ACC112 (cell line): ENCODE measurements around the gene PRKAR1B.
A peak's percentile ranks its signal among the peaks of the same experiment; 100 is the strongest.

ENCODE experiments used
- H2AFZ ChIP-seq: fragments of 200-600 bp; sonication (generic); one replicate; pipeline ENCODE4 v1.6.0; 2017; ENCODE audit warnings: antibody characterized with exemption, low read length; ENCODE audit not compliant: unreplicated experiment
- H3K27ac ChIP-seq: fragments of 200-600 bp; sonication (generic); 2 replicates; pipeline ENCODE4 v1.5.1; 2014; ENCODE audit warnings: low read depth, mild to moderate bottlenecking, antibody characterized with exemption, low read length, moderate library complexity
- H3K27me3 ChIP-seq: fragments of 200-600 bp; sonication (generic); 2 replicates; pipeline ENCODE4 v1.6.1; 2014; ENCODE audit warnings: mild to moderate bottlenecking, antibody characterized with exemption, low read length, moderate library complexity, mixed read lengths; ENCODE audit not compliant: insufficient read depth
- H3K36me3 ChIP-seq: fragments of 200-600 bp; sonication (generic); 2 replicates; pipeline ENCODE4 v1.6.1; 2016; ENCODE audit warnings: mild to moderate bottlenecking, antibody characterized with exemption, low read length, moderate library complexity, mixed read lengths; ENCODE audit not compliant: insufficient read depth
- H3K4me1 ChIP-seq: fragments of 200-600 bp; sonication (generic); one replicate; pipeline ENCODE4 v1.6.1; 2016; ENCODE audit warnings: low read length, mixed read lengths; ENCODE audit not compliant: insufficient read depth, unreplicated experiment, control insufficient read depth
- H3K4me3 ChIP-seq: fragments of 200-600 bp; sonication (generic); 2 replicates; pipeline ENCODE4 v1.5.1; 2014; ENCODE audit warnings: mild to moderate bottlenecking, low read depth, low read length
- H3K79me2 ChIP-seq: fragments of 200-600 bp; sonication (generic); one replicate; pipeline ENCODE4 v1.6.0; 2016; ENCODE audit warnings: low read length; ENCODE audit not compliant: control insufficient read depth, unreplicated experiment, insufficient read depth

Gene PRKAR1B

DNA sequence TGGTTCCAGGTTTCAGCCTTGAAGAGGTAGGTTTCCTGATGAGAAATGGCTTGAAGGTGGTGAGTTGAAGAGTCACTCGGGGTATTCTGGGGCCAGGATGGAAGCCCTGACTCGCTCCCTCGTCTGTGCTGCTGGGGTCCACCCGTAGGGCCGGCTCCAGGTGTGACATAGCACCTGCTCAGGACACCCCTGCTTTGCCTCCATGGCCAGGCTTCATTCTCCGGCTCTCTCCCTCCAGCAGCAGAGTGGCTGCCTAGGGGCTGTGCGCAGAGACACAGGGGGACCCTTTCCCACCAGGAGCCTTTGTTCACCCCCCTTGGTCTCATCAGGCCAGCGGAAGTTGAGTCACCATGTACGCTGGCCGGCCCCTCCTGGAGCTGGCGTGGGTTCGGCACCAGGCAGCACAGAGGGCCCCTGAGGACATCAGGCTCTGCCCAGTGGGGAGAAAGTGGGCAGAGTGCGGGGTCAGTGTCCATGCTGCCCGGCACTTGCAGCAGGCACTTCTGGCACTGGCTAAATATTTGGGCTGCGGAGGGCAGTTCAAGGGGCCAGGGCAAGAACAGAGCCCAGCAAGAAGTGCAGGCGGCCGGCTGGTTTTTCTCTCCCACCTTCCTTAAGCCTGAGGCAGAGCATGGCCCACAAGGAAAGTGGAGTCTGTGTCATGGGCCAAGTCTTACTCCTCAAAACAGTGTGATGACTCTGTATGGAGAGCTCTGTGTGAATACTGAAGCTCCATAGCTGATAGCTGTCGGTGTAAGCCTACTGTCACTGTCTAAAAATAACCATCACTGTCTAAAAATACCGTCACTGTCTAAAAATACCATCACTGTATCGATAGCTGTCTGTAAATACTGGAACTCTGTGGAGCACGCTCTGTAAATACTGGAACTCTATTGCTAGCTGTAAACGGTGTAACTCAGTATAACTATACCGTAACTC is 3.7 kb upstream of the PRKAR1B start:
- H3K4me1 ChIP-seq, result peaks cover 10% of the 10 kb centered on the region
- H3K79me2 ChIP-seq, result peaks cover 39% of the 10 kb centered on the region
- H3K36me3 ChIP-seq, result peaks cover 27% of the 10 kb centered on the region
- H3K27ac ChIP-seq, result no peak overlapping the region
- no peak overlapping the region for H2AFZ ChIP-seq
- H3K4me3 ChIP-seq, result no peak overlapping the region
- no peaks in the 10 kb centered on the region for H3K27me3 ChIP-seq

DNA sequence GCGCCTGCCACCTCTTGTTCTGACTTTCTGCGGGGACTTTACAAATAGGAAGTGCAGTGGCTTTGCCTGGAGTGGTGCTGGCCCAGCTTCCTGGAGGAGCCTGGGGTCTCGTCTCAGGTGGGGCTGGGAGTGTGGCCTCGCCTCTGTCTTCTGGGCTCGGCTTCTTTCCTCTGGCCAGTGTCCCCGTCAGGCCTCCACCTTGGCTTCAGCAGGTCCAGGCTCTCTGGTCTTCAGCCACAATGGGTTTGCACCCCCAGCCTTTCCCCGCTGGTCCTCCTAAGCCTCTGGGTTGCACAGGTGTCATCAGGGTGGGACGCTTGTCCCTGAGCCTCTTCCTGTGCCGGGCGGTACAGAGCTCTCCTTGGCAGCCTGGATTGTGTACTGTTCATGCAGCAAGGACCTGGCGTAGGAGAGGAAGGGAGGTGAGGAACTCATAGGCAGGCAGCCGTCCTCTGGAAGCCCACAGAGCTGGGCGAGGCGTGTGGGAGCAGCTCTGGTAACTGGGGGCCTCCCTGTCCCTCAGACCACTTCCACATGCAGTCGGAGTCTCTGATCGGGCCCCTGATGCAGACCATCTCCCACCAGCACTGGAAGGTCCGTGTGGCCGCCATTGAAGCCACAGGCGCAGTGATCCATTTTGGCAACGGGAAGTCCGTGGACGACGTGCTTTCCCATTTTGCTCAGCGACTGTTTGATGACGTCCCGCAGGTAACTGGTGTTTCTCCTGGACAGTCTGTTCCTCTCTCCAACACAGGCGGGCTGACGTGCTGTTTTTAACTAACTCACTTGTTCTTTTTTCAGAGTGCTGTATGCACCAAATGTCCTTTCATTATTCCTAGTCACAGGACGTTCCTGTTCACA is 2.3 kb upstream of the PRKAR1B start:
- Histone ChIP-seq H3K27ac (no peak overlapping the region), H3K27me3 (no peaks in the 10 kb centered on the region), H3K36me3 (peaks cover 21% of the 10 kb centered on the region), H3K4me3 (no peak overlapping the region), H2AFZ (no peak overlapping the region), H3K4me1 (peaks cover 14% of the 10 kb centered on the region), H3K79me2 (peaks cover 36% of the 10 kb centered on the region)

DNA sequence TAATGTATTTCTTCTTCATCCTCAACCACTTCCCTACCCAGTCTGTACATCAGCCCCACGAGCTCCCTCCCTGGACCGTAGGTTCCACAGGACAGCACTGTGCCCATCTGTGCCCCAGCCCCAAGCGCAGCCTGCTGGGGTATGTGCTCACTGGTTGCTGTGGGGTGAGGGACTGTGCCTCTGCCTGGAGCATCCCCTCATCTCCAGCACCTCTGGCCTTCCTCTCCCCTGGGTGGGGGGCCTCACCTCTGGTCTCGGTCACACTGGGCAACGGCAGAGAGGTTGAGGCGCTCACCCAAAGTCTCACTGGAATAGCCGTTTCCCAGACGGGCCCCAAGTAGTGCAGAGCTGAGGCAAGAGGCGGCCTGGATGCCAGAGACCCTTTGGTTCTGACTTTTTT is 1.5 kb upstream of the PRKAR1B start:
- H3K27me3 ChIP-seq, result no peaks in the 10 kb centered on the region
- H3K27ac ChIP-seq, result no peak overlapping the region
- peaks cover 30% of the 10 kb centered on the region for H3K79me2 ChIP-seq
- no peak overlapping the region for H2AFZ ChIP-seq
- H3K4me1 ChIP-seq, result peaks cover 14% of the 10 kb centered on the region
- H3K36me3 ChIP-seq, result peaks cover 14% of the 10 kb centered on the region
- H3K4me3 ChIP-seq, result peak overlapping the region; percentile 92

DNA sequence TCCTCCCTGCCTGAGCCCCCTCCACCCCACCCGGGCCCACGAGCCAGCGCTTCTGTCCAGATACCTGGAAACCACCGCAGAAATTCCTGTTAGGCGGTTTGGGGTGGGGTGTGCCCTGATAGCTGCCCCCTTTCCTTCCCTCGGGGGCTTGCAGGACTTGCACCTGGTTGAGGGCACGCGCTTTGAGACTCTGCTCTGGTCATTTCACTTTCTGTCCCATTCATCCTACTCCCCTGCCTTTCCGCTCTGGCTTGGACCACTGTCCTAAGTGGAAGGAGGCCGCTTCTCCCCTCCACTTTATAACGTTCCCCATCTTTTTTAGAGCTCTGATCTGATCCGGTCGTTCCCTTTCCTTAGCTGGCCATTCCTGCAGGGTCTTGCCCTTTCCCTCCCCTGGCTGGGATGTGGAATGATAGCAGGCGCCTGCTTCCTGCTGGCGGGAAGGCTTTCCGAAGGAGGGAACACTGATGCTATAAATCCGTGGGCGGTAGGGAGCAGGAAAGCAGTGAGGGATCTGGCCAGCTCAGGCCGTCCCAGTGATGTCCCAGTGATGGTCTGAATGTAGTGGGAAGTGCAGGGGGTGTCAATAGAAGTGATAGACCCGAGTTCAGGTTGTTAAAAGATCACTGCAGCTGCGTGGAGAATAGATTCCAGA is 852 bp upstream of the PRKAR1B start:
- Histone ChIP-seq H2AFZ (peak overlapping the region; percentile 39), H3K4me1 (peaks cover 14% of the 10 kb centered on the region), H3K36me3 (peaks cover 20% of the 10 kb centered on the region; the same call in 1 of the 2 replicates), H3K27me3 (no peaks in the 10 kb centered on the region), H3K79me2 (peaks cover 30% of the 10 kb centered on the region), H3K4me3 (peak overlapping the region; percentile 92), H3K27ac (0 out of 2 replicates have a peak overlapping the region, but pooled peaks have one; percentile 9)

DNA sequence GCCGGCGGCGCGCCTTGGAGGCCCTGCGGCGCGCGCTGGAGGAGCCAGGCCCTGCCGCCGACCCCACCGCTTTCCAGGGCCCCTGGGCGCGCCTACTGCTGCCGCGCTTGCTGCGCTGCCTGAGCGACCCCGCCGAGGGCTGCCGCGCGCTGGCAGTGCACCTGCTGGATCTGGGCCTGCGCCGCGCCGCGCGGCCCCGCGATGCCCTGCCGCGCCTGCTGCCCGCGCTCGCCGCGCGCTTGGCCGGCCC is 302 bp downstream of the PRKAR1B start:
- H3K27me3 ChIP-seq, result no peaks in the 10 kb centered on the region
- peaks cover 14% of the 10 kb centered on the region for H3K4me1 ChIP-seq
- peaks cover 30% of the 10 kb centered on the region for H3K79me2 ChIP-seq
- H3K27ac ChIP-seq, result no peak overlapping the region
- H3K4me3 ChIP-seq, result peak overlapping the region; percentile 92
- H2AFZ ChIP-seq, result peak overlapping the region; percentile 97
- H3K36me3 ChIP-seq, result peaks cover 25% of the 10 kb centered on the region; the same call in 1 of the 2 replicates

DNA sequence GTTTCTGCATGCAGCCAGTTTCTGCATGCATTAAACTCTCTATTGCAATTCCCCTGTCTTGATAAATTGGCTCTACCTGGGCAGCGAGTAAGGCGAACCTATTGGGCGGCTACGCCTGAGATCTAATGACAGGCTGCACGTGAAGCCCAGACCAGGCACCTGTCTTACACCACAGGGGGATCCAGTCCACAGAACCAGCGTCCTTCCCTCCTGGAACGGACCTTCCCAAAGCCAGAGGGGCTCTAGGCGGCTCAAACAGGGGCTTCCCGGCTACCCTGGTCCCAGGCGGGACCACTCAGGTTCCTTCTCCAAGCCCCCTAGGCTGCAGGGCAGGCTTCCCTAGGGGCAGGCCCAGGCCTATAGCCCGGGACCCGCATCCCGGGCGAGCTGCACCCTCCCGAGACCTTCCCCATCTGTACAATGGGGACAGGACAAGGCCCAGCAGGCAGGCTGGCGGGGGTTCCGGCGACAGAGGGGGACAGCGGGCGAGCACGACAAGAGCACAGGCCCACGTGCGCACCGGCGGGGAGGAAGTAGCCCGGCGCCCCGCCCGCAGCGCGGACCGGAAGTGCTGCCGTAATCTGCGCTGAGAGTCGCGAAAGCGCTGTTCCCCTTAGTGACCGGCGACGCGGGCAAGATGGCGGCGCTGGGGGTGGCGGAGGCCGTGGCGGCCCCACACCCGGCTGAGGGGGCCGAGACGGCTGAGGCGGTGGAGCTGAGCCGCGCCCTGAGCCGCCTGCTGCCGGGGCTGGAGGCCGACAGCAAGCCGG is 812 bp downstream of the PRKAR1B start, which contains the start of gene DNAAF5:
TSS of gene DNAAF5 (plus strand) at position 616 of the 770 bp plus-strand sequence. CDS start at position 638, 22 bp downstream.
- H2AFZ ChIP-seq, result peak within 1 kb of the TSS; percentile 97
- H3K27me3 ChIP-seq, result no peaks in the 10 kb centered on the region
- peak within 1 kb of the TSS; percentile 92 for H3K4me3 ChIP-seq
- H3K79me2 ChIP-seq, result peaks cover 30% of the 10 kb centered on the region
- H3K36me3 ChIP-seq, result peaks cover 23% of the 10 kb centered on the region; the same call in 1 of the 2 replicates
- 0 out of 2 replicates have a peak within 1 kb of the TSS, but pooled peaks have one; percentile 8 for H3K27ac ChIP-seq
- peaks cover 14% of the 10 kb centered on the region for H3K4me1 ChIP-seq

DNA sequence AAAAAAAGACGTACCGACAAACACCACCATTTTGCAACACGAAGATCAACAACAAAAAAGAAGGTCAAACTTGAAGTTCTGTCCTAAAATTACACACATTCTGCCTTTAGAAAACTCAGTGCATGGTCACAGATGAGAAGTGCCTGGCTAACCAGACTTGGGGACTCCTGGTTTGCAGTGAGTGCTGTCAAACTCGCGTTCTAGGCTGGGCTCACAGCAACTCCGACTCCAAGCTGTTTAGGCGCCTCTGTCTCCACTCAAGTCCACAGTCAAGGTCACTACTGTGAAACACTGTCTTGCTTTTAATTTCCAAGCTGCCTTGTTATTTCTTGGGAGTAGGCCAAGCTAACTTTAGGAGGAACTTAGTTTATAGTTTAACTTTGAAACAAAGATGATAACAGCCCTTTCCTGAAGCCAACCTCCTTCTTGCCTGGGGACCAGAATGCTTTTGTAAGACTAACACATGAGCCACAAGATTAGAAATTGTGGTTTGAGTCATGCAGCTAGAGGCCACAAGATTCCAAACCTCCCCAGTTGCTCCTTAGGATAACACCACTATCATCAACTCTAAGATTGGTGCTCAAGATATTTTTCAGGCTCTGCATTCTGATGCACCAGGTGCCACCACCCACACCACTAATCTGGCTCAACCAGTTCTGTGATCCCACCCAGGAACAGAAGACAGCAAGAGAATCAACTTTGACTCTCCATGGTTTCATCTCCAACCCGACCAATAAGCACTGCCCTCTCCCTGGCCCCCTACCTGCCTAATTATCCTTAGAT is 1.7 kb downstream of the PRKAR1B start:
- H3K79me2 ChIP-seq, result peaks cover 28% of the 10 kb centered on the region
- H3K4me1 ChIP-seq, result peaks cover 14% of the 10 kb centered on the region
- no peaks in the 10 kb centered on the region for H3K27me3 ChIP-seq
- no peak overlapping the region for H3K27ac ChIP-seq
- H3K4me3 ChIP-seq, result peak overlapping the region; percentile 92
- peaks cover 21% of the 10 kb centered on the region; the same call in 1 of the 2 replicates for H3K36me3 ChIP-seq
- no peak overlapping the region for H2AFZ ChIP-seq

DNA sequence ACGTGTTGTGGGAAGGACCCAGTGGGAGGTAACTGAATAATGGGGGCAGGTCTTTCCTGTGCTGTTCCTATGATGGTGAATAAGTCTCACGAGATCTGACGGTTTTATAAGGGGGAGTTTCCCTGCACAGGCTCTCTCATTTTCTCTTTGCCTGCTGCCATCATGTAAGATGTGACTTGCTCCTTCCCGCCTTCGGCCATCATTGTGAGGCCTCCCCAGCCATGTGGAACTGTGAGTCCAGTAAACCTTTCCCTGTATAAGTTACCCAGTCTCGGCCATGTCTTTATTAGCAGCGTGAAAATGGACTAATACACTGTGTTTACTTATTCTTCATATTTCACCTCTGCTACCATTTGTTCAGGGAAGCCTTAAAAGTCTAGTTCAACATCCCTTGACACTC is 2.8 kb downstream of the PRKAR1B start:
- Histone ChIP-seq H3K79me2 (peaks cover 23% of the 10 kb centered on the region), H3K36me3 (peaks cover 13% of the 10 kb centered on the region; the same call in 1 of the 2 replicates), H3K27me3 (no peaks in the 10 kb centered on the region), H3K4me3 (no peak overlapping the region), H2AFZ (no peak overlapping the region), H3K27ac (no peak overlapping the region), H3K4me1 (peaks cover 14% of the 10 kb centered on the region)

DNA sequence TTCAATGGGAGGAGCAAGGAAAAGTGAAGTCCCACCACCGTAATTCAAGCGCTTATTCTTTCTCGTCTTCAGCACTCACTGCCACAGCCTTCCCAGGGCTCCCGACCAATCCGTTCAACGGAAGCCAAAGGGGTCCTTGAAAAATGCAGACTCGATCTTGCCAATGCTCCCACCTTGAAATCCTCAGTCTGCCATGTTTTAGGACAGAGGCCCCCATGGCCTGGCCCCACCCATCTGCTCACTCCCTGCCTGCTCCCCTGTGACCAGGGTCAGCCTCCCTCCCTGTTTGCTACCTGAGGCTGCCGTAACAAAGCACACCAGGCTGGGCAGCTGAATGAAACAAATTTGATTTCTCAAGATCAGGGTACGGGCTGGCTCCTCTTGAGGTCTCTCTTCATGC is 3.5 kb downstream of the PRKAR1B start:
- H3K4me3 ChIP-seq, result no peak overlapping the region
- no peak overlapping the region for H3K27ac ChIP-seq
- H3K27me3 ChIP-seq, result no peaks in the 10 kb centered on the region
- H2AFZ ChIP-seq, result no peak overlapping the region
- peaks cover 22% of the 10 kb centered on the region for H3K79me2 ChIP-seq
- peaks cover 13% of the 10 kb centered on the region; the same call in 1 of the 2 replicates for H3K36me3 ChIP-seq
- peaks cover 13% of the 10 kb centered on the region for H3K4me1 ChIP-seq
